ENCODE results near the gene ATRN.
"Not testable (repeated sequence)": the region's sequence is repeated elsewhere in the genome, so short reads cannot be mapped to it uniquely, and the experiment has no call there.

The ATRN gene

GRCh38 chr20:3470627-3471396 lies at the start of gene ATRN:
ATRN (plus strand) TSS chr20:3471018; CDS start chr20:3471108, 90 bp downstream.
- DNase-seq (ENCODE audit: low spot score): peak; percentile 94

GRCh38 chr20:3421985-3422384 lies 48.8 kb upstream of the ATRN start:
- DNase-seq (ENCODE audit: low spot score): no peak

DNA sequence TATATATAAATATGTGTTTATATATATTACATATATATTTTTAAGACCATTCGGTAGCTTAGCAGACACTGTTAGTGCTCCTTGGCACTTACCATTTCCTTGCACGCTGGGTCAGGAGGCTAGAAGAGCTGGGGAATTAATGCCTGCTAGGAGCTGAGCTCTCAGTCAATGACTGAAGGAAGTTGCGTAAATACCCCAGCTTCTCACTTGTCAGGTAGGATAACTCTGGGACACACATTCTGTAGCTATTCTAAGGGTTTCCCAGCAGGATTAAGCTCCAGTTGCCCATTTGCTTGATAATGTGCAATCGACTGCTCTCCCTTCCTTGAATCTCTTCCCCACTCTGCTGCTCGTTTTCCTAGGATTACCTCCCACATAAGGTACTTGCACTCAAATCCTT lies 47.7 kb upstream of the ATRN start:
- DNase-seq (ENCODE audit: low spot score): no peak

DNA sequence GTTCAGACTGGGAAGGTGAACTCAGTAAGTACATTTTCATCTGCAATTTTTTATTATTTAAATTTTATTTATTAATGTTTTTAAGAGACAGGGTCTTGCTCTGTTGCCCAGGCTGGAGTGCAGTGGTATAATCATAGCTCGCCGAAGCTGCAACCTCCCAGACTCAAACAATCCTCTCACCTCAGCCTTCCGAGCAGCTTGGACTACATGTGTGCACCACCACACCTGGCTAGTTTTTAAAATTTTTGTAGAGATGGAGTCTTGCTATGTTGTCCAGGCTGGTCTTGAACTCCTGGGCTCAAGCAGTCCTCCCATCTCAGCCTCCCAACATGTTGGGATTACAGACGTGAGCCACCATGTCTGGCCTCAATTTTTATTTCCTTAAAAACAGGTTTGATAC lies 44.1 kb upstream of the ATRN start:
- DNase-seq (ENCODE audit: low spot score): not testable (repeated sequence)

GRCh38 chr20:3430376-3431069 lies 40.3 kb upstream of the ATRN start:
- DNase-seq (ENCODE audit: low spot score): peak; percentile 47

DNA sequence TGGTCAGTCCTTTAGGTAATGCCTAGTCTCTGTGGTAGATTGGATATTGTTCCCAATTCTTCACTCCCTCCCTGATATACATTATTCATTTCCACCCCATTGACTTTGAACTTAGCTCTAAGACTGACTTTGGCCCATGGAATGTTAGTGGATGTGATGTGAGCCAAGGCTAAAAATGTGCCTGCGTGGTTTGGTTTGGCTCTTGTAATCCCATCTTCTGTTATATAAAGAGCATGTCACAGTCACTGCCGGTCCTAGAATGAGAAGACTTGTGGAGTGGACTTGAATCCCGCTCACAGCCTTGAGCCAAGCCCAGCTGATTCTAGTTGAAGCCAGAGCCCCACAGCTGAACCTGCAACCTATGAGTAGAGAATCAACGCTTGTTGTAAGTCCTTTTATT lies 39.7 kb upstream of the ATRN start:
- DNase-seq (ENCODE audit: low spot score): no peak

- DNase-seq (ENCODE audit: low spot score): no peak
Measured at GRCh38 chr20:3432844-3433243, 38.0 kb upstream of the ATRN start.

- DNase-seq (ENCODE audit: low spot score): no peak
Measured at GRCh38 chr20:3433744-3434143, 37.1 kb upstream of the ATRN start.

- no peak for DNase-seq (ENCODE audit: low spot score)
Measured at GRCh38 chr20:3434232-3434631, 36.6 kb upstream of the ATRN start.

GRCh38 chr20:3436864-3437574 lies 33.8 kb upstream of the ATRN start:
- DNase-seq (ENCODE audit: low spot score): no peak

- DNase-seq (ENCODE audit: low spot score): no peak
Measured at GRCh38 chr20:3446779-3447178, 24.0 kb upstream of the ATRN start.

DNA sequence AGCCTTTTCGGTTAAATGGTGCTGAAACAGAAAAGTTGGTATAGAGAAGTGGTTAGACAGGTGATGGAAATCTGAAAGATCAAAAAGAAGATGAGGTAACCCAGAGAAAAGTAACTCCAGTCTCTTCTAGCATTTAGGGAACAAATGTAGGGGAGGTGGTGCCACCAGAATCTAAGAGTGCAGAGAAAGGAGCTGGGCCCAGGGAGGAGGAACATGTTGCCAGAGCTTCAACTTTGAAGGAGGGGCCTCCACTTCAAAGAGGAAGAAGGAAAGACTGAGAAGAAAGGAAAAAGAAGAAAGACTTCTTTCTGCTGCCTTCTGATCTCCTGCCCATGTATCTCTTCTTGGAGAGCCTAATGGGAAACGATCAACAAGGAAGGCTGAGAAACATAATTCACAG lies 23.5 kb upstream of the ATRN start:
- DNase-seq (ENCODE audit: low spot score): no peak

DNA sequence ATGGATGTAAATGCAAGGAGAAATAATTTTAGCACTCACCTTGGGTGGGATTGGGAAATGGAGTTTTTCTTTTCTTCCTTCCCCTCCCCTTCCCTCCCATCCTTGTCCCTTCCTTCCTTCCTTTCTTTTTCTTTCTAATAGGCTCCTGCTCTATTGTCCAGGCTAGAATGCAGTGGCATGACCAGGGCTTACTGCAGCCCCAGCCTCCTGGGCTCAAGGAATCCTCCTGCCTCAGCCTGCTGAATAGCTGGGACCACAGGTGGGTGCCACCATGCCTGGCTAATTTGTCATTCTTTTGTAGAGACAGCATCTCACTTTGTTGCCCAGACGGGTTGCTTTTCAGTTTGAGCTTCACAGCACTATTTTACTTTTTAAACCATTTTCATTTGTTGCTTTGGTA lies 21.5 kb upstream of the ATRN start:
- no peak for DNase-seq (ENCODE audit: low spot score)

DNA sequence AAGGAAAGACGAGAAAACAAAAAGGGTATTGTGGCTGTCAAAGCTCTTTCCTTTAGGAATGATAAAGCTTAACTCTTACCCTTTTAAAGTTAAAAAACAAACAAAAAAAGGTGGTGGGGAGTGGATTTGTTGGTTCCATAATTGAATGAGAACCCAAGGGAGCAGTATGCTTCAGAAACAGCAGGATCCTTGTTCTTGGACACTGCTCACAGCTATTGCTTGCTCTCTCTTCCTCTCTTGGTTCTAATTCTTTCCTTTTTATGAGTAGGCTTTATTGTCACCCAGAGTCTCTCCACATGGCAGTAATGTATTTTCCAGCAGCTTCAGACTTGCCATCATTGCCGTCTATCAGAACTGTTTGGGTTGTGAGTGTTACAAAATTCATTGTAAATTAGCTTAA lies 18.7 kb upstream of the ATRN start:
- no peak for DNase-seq (ENCODE audit: low spot score)

DNA sequence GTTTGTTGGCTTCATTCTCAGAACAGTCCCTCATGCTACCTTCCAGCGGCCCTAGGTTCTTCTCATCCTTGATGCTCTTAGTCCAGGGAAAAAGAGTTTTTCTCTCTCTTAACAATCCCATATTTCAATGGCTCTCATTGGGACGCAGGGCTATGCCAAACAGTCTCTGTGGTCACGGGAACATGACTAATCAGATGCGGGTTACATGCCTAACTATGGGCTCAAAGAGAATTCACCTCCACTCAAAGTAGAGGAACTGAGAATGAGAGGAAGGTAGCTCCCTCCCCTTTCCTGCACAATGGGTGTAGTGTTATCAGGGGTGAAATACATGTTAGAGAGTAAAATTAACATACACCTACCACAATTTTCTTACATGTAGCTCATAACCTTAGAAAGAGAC lies 18.1 kb upstream of the ATRN start:
- DNase-seq (ENCODE audit: low spot score): no peak

- DNase-seq (ENCODE audit: low spot score): no peak
Measured at GRCh38 chr20:3454831-3455230, 16.0 kb upstream of the ATRN start.

DNA sequence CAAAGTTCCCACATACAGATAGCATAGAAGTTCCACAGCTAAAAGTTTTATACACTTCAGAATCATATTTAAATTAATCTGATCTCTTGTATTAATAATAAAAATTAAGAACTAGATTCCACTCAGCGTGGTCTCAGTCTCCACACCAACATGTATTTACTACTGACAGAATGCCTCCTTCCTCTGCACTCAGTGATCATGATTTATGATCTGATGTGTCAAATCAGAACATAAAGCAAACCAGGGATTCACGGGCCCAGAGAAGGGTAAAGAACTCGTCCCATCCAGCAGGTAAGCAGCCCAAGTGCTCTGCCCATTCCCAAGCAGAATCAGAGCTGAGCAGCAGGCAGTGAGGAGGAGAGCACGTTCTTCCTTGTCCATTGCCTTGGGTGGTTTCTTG lies 14.2 kb upstream of the ATRN start:
- DNase-seq (ENCODE audit: low spot score): no peak

DNA sequence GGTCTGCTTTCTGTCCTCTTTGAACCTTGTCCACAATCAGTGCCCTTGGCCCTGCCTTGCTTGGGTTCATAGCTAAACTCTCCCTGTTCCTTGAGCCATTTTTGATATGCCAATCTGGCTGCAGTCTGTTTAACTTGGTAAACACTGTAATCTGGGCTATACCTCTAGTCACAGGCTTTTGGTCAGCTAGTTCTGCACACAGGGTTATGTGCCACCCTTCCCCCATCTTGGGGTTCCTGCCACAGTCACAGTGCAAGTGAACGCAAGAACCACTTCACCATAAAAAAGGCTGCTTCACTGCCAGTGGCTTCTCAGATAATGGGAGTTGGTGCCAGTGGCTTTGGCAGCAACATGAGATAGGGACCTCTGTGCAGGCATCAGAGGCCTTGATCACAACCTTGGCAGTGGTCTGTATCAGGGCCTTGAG lies 10.9 kb upstream of the ATRN start:
- no peak for DNase-seq (ENCODE audit: low spot score)

GRCh38 chr20:3461211-3461771 lies 9.5 kb upstream of the ATRN start:
- no peak for DNase-seq (ENCODE audit: low spot score)

GRCh38 chr20:3461911-3462677 lies 8.7 kb upstream of the ATRN start:
- no peak for DNase-seq (ENCODE audit: low spot score)

DNA sequence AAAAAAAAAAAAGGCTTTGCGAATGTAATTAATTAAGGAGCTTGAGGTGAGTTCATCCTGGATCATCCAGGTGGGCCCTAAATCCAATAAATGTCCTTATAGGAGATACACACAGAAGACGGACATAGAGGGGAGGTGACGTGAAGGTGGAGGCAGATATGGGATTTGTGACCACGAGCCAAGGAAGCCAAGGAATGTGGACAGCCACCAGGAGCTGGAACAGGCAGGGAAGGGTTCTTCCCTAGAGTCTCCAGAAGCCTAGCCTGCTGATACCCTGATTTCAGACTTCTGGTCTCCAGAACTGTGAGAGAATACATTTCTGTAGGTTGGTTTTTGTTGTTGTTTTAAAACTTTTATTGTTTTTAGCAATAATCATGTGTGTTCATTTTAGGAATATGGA lies 6.7 kb upstream of the ATRN start:
- DNase-seq (ENCODE audit: low spot score): no peak

- no peak for DNase-seq (ENCODE audit: low spot score)
Measured at GRCh38 chr20:3465301-3465700, 5.5 kb upstream of the ATRN start.
